A549 (cell line): Measurements from ENCODE around the gene DNAJA3. TPM values are rescaled to one million over a fixed set of nuclear protein-coding genes. Genes with fewer than 3 reads are reported as not detected.

ENCODE experiments used
- ATAC-seq, 2 experiments: fragments of 200-7000 bp in 1 of 2; fragments of >200 bp in 1 of 2; cut with Nextera tagmentation in 1 of 2; cut with Tn5 transposase in 1 of 2; 3 replicates each; pipeline versions ENCODE4 v1.8.0 to v1.9.1; 2018 to 2020; ENCODE audit warnings: mild to moderate bottlenecking in 1 of 2, moderate library complexity in 1 of 2
- CTCF ChIA-PET: fragments of 300-600 bp; sonication (Branson Sonifier 250); formaldehyde crosslinking; extraction: SDS; loops from one replicate; lab custom pipeline; 2021; ENCODE audit warnings: antibody characterized with exemption, inconsistent platforms; lab: Yijun Ruan, JAX
- POLR2A ChIA-PET: fragments of 350-600 bp; formaldehyde crosslinking; extraction: SDS; loops from one replicate; lab custom pipeline; 2021; ENCODE audit warnings: antibody characterized with exemption, inconsistent platforms; lab: Yijun Ruan, JAX
- DNase-seq, 2 experiments: peaks; one replicate each; pipeline versions ENCODE4 v3.0.0 to v3.0.0-alpha.2; 2011 to 2016; ENCODE audit warnings: low read depth in 1 of 2, low spot score in 1 of 2
- FAIRE-seq: peaks from 2 replicates; lab custom pipeline; 2011; peaks lifted over from hg19 to GRCh38; lab: Jason Lieb, UNC
- H3K27ac ChIP-seq, 2 experiments: fragments of >200 bp; sonication (Bioruptor Twin); formaldehyde crosslinking; 3 replicates each; pipeline ENCODE4 v1.5.1; 2016 to 2017
- H3K4me1 ChIP-seq: fragments of >200 bp; sonication (Bioruptor Twin); formaldehyde crosslinking; 3 replicates; pipeline ENCODE4 v1.6.1; 2016
- H3K4me2 ChIP-seq: fragments of >200 bp; sonication (Bioruptor Twin); formaldehyde crosslinking; 3 replicates; pipeline ENCODE4 v1.6.1; 2016
- H3K4me3 ChIP-seq: fragments of >200 bp; sonication (Bioruptor Twin); formaldehyde crosslinking; 3 replicates; pipeline ENCODE4 v1.5.1; 2016
- H3K9me3 ChIP-seq: fragments of >200 bp; sonication (Bioruptor Twin); formaldehyde crosslinking; 3 replicates; pipeline ENCODE4 v1.6.1; 2016
- ATOH8 ChIP-seq: fragments of 250-450 bp; sonication (Bioruptor Pico); IDR thresholded peaks from 2 replicates; pipeline ENCODE4 v1.5.0; 2020; ENCODE audit warnings: low read depth, mild to moderate bottlenecking, moderate library complexity
- CEBPB ChIP-seq, 2 experiments: fragments of >200 bp in 1 of 2; sonication (Bioruptor Twin) in 1 of 2; formaldehyde crosslinking in 1 of 2; IDR thresholded peaks; 2 replicates each; pipeline ENCODE4 v1.6.1; 2012 to 2016
- CHD4 ChIP-seq: fragments of 200-600 bp; sonication (generic); IDR thresholded peaks from 2 replicates; pipeline ENCODE4 v1.6.1; 2016; ENCODE audit warnings: antibody characterized with exemption, mild to moderate bottlenecking, borderline replicate concordance
- CTCF ChIP-seq: fragments of >200 bp; sonication (Bioruptor Twin); formaldehyde crosslinking; IDR thresholded peaks from 3 replicates; pipeline ENCODE4 v1.5.1; 2016
- FOXS1 ChIP-seq: fragments of 250-450 bp; sonication (Bioruptor Pico); IDR thresholded peaks from 2 replicates; pipeline ENCODE4 v1.5.0; 2020; ENCODE audit warnings: mild to moderate bottlenecking, moderate library complexity
- HDAC2 ChIP-seq: fragments of 200-600 bp; sonication (generic); IDR thresholded peaks from 2 replicates; pipeline ENCODE4 v1.6.1; 2016
- HOXA7 ChIP-seq: fragments of 250-450 bp; sonication (Bioruptor Pico); IDR thresholded peaks from 2 replicates; pipeline ENCODE4 v1.5.0; 2020; ENCODE audit warnings: mild to moderate bottlenecking, moderate library complexity
- HOXB13 ChIP-seq: fragments of 250-450 bp; sonication (Bioruptor Pico); IDR thresholded peaks from 2 replicates; pipeline ENCODE4 v1.5.0; 2020; ENCODE audit warnings: low read depth, mild to moderate bottlenecking, moderate library complexity
- JUNB ChIP-seq: fragments of >200 bp; sonication (Bioruptor Twin); formaldehyde crosslinking; IDR thresholded peaks from 2 replicates; pipeline ENCODE4 v1.6.1; 2016
- KDM1A ChIP-seq: fragments of 200-600 bp; sonication (generic); IDR thresholded peaks from 2 replicates; pipeline ENCODE4 v1.6.1; 2016; ENCODE audit warnings: low read depth, mild to moderate bottlenecking
- KDM5A ChIP-seq: fragments of 200-600 bp; sonication (generic); IDR thresholded peaks from 2 replicates; pipeline ENCODE4 v1.6.1; 2016; ENCODE audit warnings: antibody characterized with exemption, mild to moderate bottlenecking
- NR3C1 ChIP-seq: fragments of >200 bp; sonication (Bioruptor Twin); formaldehyde crosslinking; IDR thresholded peaks from 3 replicates; pipeline ENCODE4 v1.6.1; 2017
- PBX3 ChIP-seq: IDR thresholded peaks from 2 replicates; pipeline ENCODE4 v1.6.1; 2012
- TFCP2L1 ChIP-seq: fragments of 250-450 bp; sonication (Bioruptor Pico); IDR thresholded peaks from 2 replicates; pipeline ENCODE4 v1.5.0; 2021; ENCODE audit warnings: mild to moderate bottlenecking
- USF2 ChIP-seq: fragments of 450-650 bp; IDR thresholded peaks from 2 replicates; pipeline ENCODE4 v1.6.1; 2014; ENCODE audit warnings: antibody characterized with exemption
- ZSCAN20 ChIP-seq: fragments of 250-450 bp; sonication (Bioruptor Pico); IDR thresholded peaks from 2 replicates; pipeline ENCODE4 v1.8.0; 2022; ENCODE audit warnings: mild to moderate bottlenecking, moderate library complexity
- WGBS: methylation state at CpG from one replicate; pipeline ENCODE4 v1.1.6; 2017; ENCODE audit errors: missing lambda C conversion rate; 5-methylcytosine and 5-hydroxymethylcytosine counted together
- polyA plus RNA-seq, 4 experiments: library from polyadenylated mRNA; depleted of rRNA in 3 of 4; stranded (reverse); fragments of >200 nt; fragmentation: RNase III in 1 of 4; extraction: RNeasy Plus Mini Kit Qiagen cat#74134 plus additional on column Dnase treatment in 1 of 4; gene quantifications; 2 replicates in 3 of 4; 3 replicates in 1 of 4; pipeline ENCODE4 v1.2.3, GENCODE V29; 2011 to 2017

The DNAJA3 gene
- polyA plus RNA-seq, 2 of the 4 experiments (the other 2 are of a cell fraction): 64.6 to 77.2 TPM

DNA sequence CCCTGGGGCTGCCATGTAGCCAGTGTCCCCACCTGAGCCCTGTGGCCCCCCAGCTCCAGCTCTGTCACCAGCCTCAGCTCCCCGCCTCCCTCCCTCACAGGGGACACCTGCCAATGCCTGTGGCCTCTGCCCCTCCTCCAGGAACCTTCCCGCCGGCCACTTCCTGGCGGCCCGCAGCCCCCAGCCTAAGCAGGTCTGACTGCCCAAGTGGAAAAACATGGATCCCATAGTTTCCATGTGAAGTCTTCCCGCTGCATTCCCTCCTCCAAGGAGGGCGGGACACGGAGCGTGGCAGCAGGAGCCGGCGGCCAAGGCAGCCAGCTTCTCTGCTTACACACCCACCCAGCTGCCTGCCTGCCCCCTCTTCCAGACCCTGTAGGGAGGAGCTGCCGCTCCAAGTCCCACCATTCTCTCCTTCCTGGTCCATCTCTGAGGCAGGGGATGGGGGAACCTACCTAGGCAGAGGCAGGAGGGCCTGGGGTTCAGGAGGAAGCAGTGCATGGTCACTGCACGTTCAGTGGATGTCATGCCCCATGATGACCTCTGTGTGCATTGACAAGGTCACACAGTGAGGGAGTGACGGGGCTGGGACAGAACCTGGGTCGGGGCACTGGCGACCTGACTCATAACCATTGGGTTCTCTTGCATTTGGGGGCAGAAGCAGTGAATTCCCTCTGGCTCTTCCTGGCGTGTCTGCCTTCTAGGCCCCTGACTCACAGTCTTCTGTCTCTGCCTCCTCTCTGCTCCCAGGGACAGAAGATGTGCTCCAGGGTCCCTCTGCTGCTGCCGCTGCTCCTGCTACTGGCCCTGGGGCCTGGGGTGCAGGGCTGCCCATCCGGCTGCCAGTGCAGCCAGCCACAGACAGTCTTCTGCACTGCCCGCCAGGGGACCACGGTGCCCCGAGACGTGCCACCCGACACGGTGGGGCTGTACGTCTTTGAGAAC, 45.3 kb upstream of the DNAJA3 start:
- DNase-seq (no peak), FAIRE-seq (no peak), ATAC-seq (no peak)
- TF ChIP-seq PBX3 (no peak), CHD4 (no peak), HDAC2 (no peak), USF2 (no peak), TFCP2L1 (CRISPR knock-in tag) (no peak), NR3C1 (no peak)
- H3K4me2 ChIP-seq: no peak overlapping the region
- H3K27ac ChIP-seq: no peak overlapping the region
- 93% methylated on average over 14 of the region's 26 CpGs for WGBS
- POLR2A ChIA-PET: no interaction called here
- CTCF ChIA-PET: interaction anchor here (1.2 to 25.9 kb wide), 4 partner anchors 8 to 25 kb away, joined by 3 to 638 read pairs (median 26); no protein-coding TSS in a partner anchor
- no peak overlapping the region for H3K4me3 ChIP-seq
- no peaks in the 10 kb centered on the region for H3K9me3 ChIP-seq
- H3K4me1 ChIP-seq: peaks cover 37% of the 10 kb centered on the region

- no peak for DNase-seq
Measured at GRCh38 chr16:4381072-4381934, 44.4 kb upstream of the DNAJA3 start.

GRCh38 chr16:4381935-4382794, 43.5 kb upstream of the DNAJA3 start:
- TF ChIP-seq HOXB13 (CRISPR knock-in tag): no peak
- no peak for TF ChIP-seq KDM5A
- no peak for TF ChIP-seq ZSCAN20 (CRISPR knock-in tag)
- TF ChIP-seq JUNB: no peak
- no peak for TF ChIP-seq CTCF

More at GRCh38 chr16:4381072-4381934, 44.4 kb upstream of the DNAJA3 start:
- H3K9me3 ChIP-seq: no peaks in the 10 kb centered on the region
- no peak for FAIRE-seq
- H3K4me3 ChIP-seq: no peak overlapping the region
- POLR2A ChIA-PET: no interaction called here
- no peak overlapping the region for H3K4me2 ChIP-seq
- CTCF ChIA-PET: interaction anchor here (0.8 to 25.9 kb wide), 5 partner anchors 10 to 91 kb away, joined by 3 to 638 read pairs (median 3); no protein-coding TSS in a partner anchor
- H3K4me1 ChIP-seq: peaks cover 28% of the 10 kb centered on the region
- no peak overlapping the region for H3K27ac ChIP-seq
- WGBS: 98% methylated on average over 24 of the region's 59 CpGs
- ATAC-seq: no peak
- TF ChIP-seq KDM5A (no peak), ATOH8 (CRISPR knock-in tag) (no peak), KDM1A (no peak), JUNB (no peak), CEBPB (IDR thresholded peaks at IDR 0.05) (peak in 1 of 2 experiments; percentile 52; a peak in 1 of 4 replicates), HOXA7 (CRISPR knock-in tag) (no peak), USF2 (no peak), FOXS1 (CRISPR knock-in tag) (no peak)

More at GRCh38 chr16:4381935-4382794, 43.5 kb upstream of the DNAJA3 start:
- ChIA-PET CTCF (interaction anchor here (0.8 to 25.9 kb wide), 6 partner anchors 9 to 92 kb away, joined by 3 to 638 read pairs (median 3); no protein-coding TSS in a partner anchor), POLR2A (no interaction called here)
- Histone ChIP-seq H3K27ac (no peak overlapping the region), H3K4me1 (peaks cover 23% of the 10 kb centered on the region), H3K9me3 (no peaks in the 10 kb centered on the region), H3K4me3 (no peak overlapping the region), H3K4me2 (no peak overlapping the region)
- WGBS: 95% methylated on average over 23 of the region's 55 CpGs
- FAIRE-seq: no peak
- ATAC-seq: no peak
- no peak for DNase-seq
